Measurements from ENCODE around the gene SLC45A2.
"Not testable (repeated sequence)": the region's sequence is repeated elsewhere in the genome, so short reads cannot be mapped to it uniquely, and the experiment has no call there.

Gene SLC45A2

DNA sequence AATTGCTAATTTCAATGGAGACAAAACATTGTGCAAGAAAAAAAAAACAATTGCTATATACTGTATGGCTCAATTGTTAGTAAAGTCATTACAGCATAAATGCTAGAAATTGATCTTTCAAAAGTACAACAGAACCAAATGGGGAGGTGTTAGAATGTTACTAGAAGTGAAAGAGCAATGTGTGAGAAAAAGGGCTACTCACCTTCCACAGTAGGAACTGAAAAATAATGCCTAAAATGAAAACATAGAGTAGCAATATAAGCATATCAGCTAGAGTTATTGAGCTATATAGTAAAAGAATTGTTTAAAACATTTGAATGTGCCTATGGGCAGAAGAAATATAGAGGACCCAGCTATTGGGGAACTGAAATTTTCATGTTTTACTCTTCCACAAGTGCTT is 59.2 kb downstream of the SLC45A2 start:
- Histone ChIP-seq H3K4me1 (ENCODE audit: insufficient read depth, low read length) (no peaks in the 10 kb centered on the region), H3K27ac (ENCODE audit: low read length) (no peak overlapping the region), H3K4me3 (ENCODE audit: low read depth in 1 of 2, low read length in 2 of 2) (no peak overlapping the region), H3K27me3 (ENCODE audit: insufficient read depth, low read length, poor library complexity) (no peaks in the 10 kb centered on the region), H4K20me1 (ENCODE audit: insufficient read depth, low read length) (no peaks in the 10 kb centered on the region), H3K36me3 (ENCODE audit: insufficient read depth, low read length) (no peaks in the 10 kb centered on the region), H3K79me2 (ENCODE audit: insufficient read depth, low read length) (no peaks in the 10 kb centered on the region), H2AFZ (ENCODE audit: low read depth, low read length) (no peak overlapping the region), H3K9ac (ENCODE audit: low read depth, low read length) (no peak overlapping the region), H3K4me2 (ENCODE audit: insufficient read depth, low read length) (no peak overlapping the region), H3K9me3 (ENCODE audit: insufficient read depth, low read length, severe bottlenecking) (no peaks in the 10 kb centered on the region)
- ATAC-seq (ENCODE audit: insufficient read depth, low read depth) (no peak), DNase-seq (no peak)
- TF ChIP-seq EZH2 (IDR thresholded peaks at IDR 0.05; ENCODE audit: borderline replicate concordance, low read depth, low read length, severe bottlenecking), result no peak
- TF ChIP-seq, protein P1, sequence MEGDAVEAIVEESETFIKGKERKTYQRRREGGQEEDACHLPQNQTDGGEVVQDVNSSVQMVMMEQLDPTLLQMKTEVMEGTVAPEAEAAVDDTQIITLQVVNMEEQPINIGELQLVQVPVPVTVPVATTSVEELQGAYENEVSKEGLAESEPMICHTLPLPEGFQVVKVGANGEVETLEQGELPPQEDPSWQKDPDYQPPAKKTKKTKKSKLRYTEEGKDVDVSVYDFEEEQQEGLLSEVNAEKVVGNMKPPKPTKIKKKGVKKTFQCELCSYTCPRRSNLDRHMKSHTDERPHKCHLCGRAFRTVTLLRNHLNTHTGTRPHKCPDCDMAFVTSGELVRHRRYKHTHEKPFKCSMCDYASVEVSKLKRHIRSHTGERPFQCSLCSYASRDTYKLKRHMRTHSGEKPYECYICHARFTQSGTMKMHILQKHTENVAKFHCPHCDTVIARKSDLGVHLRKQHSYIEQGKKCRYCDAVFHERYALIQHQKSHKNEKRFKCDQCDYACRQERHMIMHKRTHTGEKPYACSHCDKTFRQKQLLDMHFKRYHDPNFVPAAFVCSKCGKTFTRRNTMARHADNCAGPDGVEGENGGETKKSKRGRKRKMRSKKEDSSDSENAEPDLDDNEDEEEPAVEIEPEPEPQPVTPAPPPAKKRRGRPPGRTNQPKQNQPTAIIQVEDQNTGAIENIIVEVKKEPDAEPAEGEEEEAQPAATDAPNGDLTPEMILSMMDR (IDR thresholded peaks at IDR 0.05; ENCODE audit: borderline replicate concordance, extremely low read depth, low read length, poor library complexity, severe bottlenecking), result no peak

DNA sequence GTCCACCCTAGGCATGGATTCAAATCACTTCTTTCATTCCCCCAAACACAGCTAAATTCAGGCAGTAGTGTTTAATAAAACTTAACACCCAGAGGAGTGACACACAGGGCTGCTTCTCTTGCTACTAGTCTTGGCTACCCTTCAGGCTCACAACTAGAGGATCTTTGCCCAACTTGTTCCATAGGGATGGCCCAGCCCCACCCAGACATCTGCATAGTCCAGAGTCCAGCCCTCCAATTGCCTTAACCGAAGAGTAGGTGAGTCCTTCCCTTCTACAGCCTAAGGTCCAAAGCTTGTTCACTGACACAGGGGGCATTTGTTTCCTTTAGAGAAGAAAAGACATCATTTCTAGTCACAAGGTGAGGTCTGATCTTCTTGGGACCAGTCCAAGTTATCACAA is 63.5 kb downstream of the SLC45A2 start:
- Histone ChIP-seq H3K9me3 (ENCODE audit: insufficient read depth, low read length, severe bottlenecking) (no peaks in the 10 kb centered on the region), H3K27ac (ENCODE audit: low read length) (no peak overlapping the region), H2AFZ (ENCODE audit: low read depth, low read length) (no peak overlapping the region), H3K4me3 (ENCODE audit: low read depth in 1 of 2, low read length in 2 of 2) (no peak overlapping the region), H3K27me3 (ENCODE audit: insufficient read depth, low read length, poor library complexity) (no peaks in the 10 kb centered on the region), H3K4me1 (ENCODE audit: insufficient read depth, low read length) (no peaks in the 10 kb centered on the region), H3K9ac (ENCODE audit: low read depth, low read length) (no peak overlapping the region), H4K20me1 (ENCODE audit: insufficient read depth, low read length) (no peaks in the 10 kb centered on the region), H3K79me2 (ENCODE audit: insufficient read depth, low read length) (no peaks in the 10 kb centered on the region), H3K4me2 (ENCODE audit: insufficient read depth, low read length) (no peak overlapping the region), H3K36me3 (ENCODE audit: insufficient read depth, low read length) (no peaks in the 10 kb centered on the region)
- no peak for TF ChIP-seq EZH2 (IDR thresholded peaks at IDR 0.05; ENCODE audit: borderline replicate concordance, low read depth, low read length, severe bottlenecking)
- TF ChIP-seq, protein P1 (IDR thresholded peaks at IDR 0.05; ENCODE audit: borderline replicate concordance, extremely low read depth, low read length, poor library complexity, severe bottlenecking), result no peak
- ATAC-seq (ENCODE audit: insufficient read depth, low read depth) (no peak), DNase-seq (no peak)

GRCh38 chr5:33914844-33915243 is 69.6 kb downstream of the SLC45A2 start:
- not testable (repeated sequence) for H3K27me3 ChIP-seq (ENCODE audit: insufficient read depth, low read length, poor library complexity); H3K9me3 ChIP-seq (ENCODE audit: insufficient read depth, low read length, severe bottlenecking); H3K4me2 ChIP-seq (ENCODE audit: insufficient read depth, low read length); H2AFZ ChIP-seq (ENCODE audit: low read depth, low read length); DNase-seq; H3K9ac ChIP-seq (ENCODE audit: low read depth, low read length); H3K36me3 ChIP-seq (ENCODE audit: insufficient read depth, low read length); H3K4me3 ChIP-seq (ENCODE audit: low read depth in 1 of 2, low read length in 2 of 2); ATAC-seq (ENCODE audit: insufficient read depth, low read depth); H3K79me2 ChIP-seq (ENCODE audit: insufficient read depth, low read length); H4K20me1 ChIP-seq (ENCODE audit: insufficient read depth, low read length); H3K4me1 ChIP-seq (ENCODE audit: insufficient read depth, low read length); H3K27ac ChIP-seq (ENCODE audit: low read length)

GRCh38 chr5:33906248-33906647 is 78.2 kb downstream of the SLC45A2 start:
- not testable (repeated sequence) for H3K36me3 ChIP-seq (ENCODE audit: insufficient read depth, low read length); H3K4me3 ChIP-seq (ENCODE audit: low read depth in 1 of 2, low read length in 2 of 2); ATAC-seq (ENCODE audit: insufficient read depth, low read depth); H3K27me3 ChIP-seq (ENCODE audit: insufficient read depth, low read length, poor library complexity); H3K4me1 ChIP-seq (ENCODE audit: insufficient read depth, low read length); H3K9ac ChIP-seq (ENCODE audit: low read depth, low read length); H2AFZ ChIP-seq (ENCODE audit: low read depth, low read length); H3K27ac ChIP-seq (ENCODE audit: low read length); H4K20me1 ChIP-seq (ENCODE audit: insufficient read depth, low read length); H3K4me2 ChIP-seq (ENCODE audit: insufficient read depth, low read length); H3K79me2 ChIP-seq (ENCODE audit: insufficient read depth, low read length)
- DNase-seq, result peak; percentile 21
- peaks cover 22% of the 10 kb centered on the region for H3K9me3 ChIP-seq (ENCODE audit: insufficient read depth, low read length, severe bottlenecking)

Data from DND-41 (cell line).